Peyer's patch (tissue), 4 donors: ENCODE results near the gene EBI3.

Source experiments
- POLR2A ChIP-seq, 2 donors: fragments of 450-650 bp; IDR thresholded peaks; one replicate each; pipeline ENCODE4 v1.5.1; 2017; ENCODE audit warnings: antibody characterized with exemption in 2 of 2, mild to moderate bottlenecking in 2 of 2, moderate library complexity in 2 of 2
- TF ChIP-seq, protein P1 (sequence below), 6 experiments: fragments of 450-650 bp in 4 of 6; fragments of 200-600 bp in 2 of 6; sonication (generic) in 1 of 6; IDR thresholded peaks; one replicate each; pipeline ENCODE4 v1.5.1; 2017 to 2019; ENCODE audit warnings: antibody characterized with exemption in 6 of 6, mild to moderate bottlenecking in 3 of 6, moderate library complexity in 1 of 6

DNA sequence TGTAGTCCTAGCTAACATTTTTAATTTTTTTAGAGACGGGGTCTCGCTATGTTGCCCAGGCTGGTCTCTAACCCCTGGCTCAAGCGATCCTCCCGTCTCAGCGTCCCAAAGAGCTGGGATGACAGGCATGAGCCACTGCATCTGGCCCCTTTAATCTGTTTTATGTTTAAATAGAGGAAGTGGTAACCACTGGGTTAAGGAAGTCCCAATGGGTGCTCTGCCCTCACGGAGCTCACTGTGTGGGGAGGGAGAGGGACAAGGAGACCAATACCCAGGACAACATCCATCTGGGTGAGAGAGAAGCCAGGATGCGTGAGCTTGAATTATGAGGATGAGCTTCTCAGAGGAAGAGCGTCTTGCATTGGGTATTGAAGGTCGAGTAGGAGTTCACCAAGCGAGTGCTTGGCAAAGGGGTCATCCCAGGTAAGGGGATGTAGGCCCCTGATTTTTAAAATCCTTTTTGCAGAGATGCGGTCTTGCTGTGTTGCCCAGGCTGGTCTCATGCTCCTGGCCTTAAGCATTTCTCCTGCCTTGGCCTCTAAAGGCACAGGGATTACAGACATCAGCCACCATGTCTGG lies 31.4 kb downstream of the EBI3 start:
- TF ChIP-seq POLR2A (IDR thresholded peaks at IDR 0.05) = no peak
- TF ChIP-seq, protein P1, sequence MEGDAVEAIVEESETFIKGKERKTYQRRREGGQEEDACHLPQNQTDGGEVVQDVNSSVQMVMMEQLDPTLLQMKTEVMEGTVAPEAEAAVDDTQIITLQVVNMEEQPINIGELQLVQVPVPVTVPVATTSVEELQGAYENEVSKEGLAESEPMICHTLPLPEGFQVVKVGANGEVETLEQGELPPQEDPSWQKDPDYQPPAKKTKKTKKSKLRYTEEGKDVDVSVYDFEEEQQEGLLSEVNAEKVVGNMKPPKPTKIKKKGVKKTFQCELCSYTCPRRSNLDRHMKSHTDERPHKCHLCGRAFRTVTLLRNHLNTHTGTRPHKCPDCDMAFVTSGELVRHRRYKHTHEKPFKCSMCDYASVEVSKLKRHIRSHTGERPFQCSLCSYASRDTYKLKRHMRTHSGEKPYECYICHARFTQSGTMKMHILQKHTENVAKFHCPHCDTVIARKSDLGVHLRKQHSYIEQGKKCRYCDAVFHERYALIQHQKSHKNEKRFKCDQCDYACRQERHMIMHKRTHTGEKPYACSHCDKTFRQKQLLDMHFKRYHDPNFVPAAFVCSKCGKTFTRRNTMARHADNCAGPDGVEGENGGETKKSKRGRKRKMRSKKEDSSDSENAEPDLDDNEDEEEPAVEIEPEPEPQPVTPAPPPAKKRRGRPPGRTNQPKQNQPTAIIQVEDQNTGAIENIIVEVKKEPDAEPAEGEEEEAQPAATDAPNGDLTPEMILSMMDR (IDR thresholded peaks at IDR 0.05) = no peak
